GM18951 (cell line): Measurements from ENCODE around the gene AQP2.

Source experiments
- POLR2A ChIP-seq: IDR thresholded peaks from 4 replicates; pipeline ENCODE4 v1.6.1; 2011; ENCODE audit warnings: mild to moderate bottlenecking; ENCODE audit not compliant: insufficient read length, insufficient read depth; ENCODE audit errors: extremely low read depth
- in situ Hi-C: fragments of 300-500 bp; cut with MboI; formaldehyde crosslinking; loops from one replicate; pipeline ENCODE4 v1.12.0; 2022; ENCODE audit warnings: low sequenced_read_pairs, mixed read lengths, inconsistent platforms; ENCODE audit not compliant: unreplicated experiment

AQP2 gene

GRCh38 chr12:50004696-50005095, 54.2 kb downstream of the AQP2 start:
- in situ Hi-C loops = no loop called here
- TF ChIP-seq POLR2A = no peak

- in situ Hi-C loops = no loop called here
- no peak for TF ChIP-seq POLR2A
These were observed 54.6 kb downstream of the AQP2 start for GRCh38 chr12:50005175-50005574.

GRCh38 chr12:50006280-50006679, 55.7 kb downstream of the AQP2 start:
- in situ Hi-C loops = no loop called here
- TF ChIP-seq POLR2A = no peak

- no peak for TF ChIP-seq POLR2A
- in situ Hi-C loops = no loop called here
These were observed 56.4 kb downstream of the AQP2 start for GRCh38 chr12:50006754-50007442.
